ENCODE data around the gene SUMF1. TPM values are rescaled to one million over a fixed set of nuclear protein-coding genes. Genes with fewer than 3 reads are reported as not detected.
A peak's percentile ranks its signal among the peaks of the same experiment; 100 is the strongest.

SUMF1 gene
- total RNA-seq, 1 experiment from 2014 or later: 11.8 TPM

DNA sequence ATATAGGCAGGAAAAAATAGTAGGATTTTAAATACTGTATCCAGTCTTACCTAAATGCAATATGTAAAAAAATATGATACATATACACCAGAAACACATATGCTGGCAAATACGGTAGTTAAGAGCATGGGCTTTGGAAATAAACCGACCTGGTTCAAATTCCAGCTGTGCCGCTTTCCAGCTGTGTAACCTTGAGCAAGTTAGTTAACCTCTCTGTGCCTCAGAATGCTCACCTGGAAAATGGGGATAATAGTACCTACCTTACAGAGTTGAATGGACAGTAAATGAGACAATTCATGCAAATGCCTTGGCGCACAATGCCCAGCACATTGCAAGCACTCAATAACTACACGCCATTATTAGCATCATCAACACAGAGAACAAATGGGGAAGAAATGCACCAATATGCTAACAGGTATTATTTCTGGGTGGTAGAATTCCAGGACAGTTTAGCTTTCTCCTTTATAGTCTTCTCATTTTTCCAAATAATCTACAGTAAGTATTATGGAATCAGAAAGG lies 50.6 kb downstream of the SUMF1 start:
- CTCF ChIA-PET: interaction anchor here (0.6 to 1.7 kb wide), 7 partner anchors 12 to 1216 kb away, joined by 3 to 10 read pairs (median 3); no protein-coding TSS in a partner anchor
- Mint-ChIP-seq H3K36me3 (ENCODE audit: insufficient read depth, unreplicated experiment) (peaks cover 10% of the 10 kb centered on the region), H3K9me3 (ENCODE audit: unreplicated experiment) (no peaks in the 10 kb centered on the region), H3K27ac (ENCODE audit: low read depth, unreplicated experiment) (peak overlapping the region; percentile 44), H3K4me1 (ENCODE audit: insufficient read depth, unreplicated experiment) (peaks cover 14% of the 10 kb centered on the region), H3K27me3 (ENCODE audit: insufficient read depth, unreplicated experiment) (no peaks in the 10 kb centered on the region), H3K4me3 (ENCODE audit: unreplicated experiment) (no peak overlapping the region)
- no TSS peak for BruUV-seq (replicated peaks)
- POLR2A ChIA-PET: interaction anchor here (0.7 to 1.9 kb wide), 8 partner anchors 14 to 217 kb away, joined by 3 to 16 read pairs (median 4); partner anchors contain the start of genes ITPR1 and SUMF1
- DNase-seq (ENCODE audit: unreplicated experiment): no peak
- intact Hi-C loops (cut with micrococcal nuclease): loop anchor here (2.0 to 5.0 kb wide), 3 partner anchors 56 to 216 kb away; partner anchors contain the start of gene ITPR1
- TF ChIP-seq, protein P1, sequence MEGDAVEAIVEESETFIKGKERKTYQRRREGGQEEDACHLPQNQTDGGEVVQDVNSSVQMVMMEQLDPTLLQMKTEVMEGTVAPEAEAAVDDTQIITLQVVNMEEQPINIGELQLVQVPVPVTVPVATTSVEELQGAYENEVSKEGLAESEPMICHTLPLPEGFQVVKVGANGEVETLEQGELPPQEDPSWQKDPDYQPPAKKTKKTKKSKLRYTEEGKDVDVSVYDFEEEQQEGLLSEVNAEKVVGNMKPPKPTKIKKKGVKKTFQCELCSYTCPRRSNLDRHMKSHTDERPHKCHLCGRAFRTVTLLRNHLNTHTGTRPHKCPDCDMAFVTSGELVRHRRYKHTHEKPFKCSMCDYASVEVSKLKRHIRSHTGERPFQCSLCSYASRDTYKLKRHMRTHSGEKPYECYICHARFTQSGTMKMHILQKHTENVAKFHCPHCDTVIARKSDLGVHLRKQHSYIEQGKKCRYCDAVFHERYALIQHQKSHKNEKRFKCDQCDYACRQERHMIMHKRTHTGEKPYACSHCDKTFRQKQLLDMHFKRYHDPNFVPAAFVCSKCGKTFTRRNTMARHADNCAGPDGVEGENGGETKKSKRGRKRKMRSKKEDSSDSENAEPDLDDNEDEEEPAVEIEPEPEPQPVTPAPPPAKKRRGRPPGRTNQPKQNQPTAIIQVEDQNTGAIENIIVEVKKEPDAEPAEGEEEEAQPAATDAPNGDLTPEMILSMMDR (IDR thresholded peaks at IDR 0.05; ENCODE audit: unreplicated experiment): no peak

DNA sequence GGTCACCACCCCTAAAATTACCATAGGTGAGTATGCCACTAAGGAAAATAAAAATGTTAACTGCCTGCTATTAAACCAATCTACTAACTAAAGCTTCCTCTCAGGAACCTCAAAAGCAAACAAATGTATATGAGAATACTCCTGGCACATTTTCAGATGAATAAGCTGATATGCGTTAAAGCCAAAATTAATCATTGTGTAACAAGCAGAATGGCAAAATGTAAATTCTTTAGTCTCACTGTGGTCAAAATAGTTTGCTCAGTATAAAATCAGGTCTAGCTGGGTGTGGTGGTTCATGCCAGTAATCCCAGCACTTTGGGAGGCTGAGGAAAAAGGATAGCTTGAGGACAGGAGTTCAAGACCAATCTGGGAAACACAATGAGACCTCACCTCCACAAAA lies 53.6 kb downstream of the SUMF1 start:
- Mint-ChIP-seq H3K27me3 (ENCODE audit: insufficient read depth, unreplicated experiment) (no peaks in the 10 kb centered on the region), H3K27ac (ENCODE audit: low read depth, unreplicated experiment) (no peak overlapping the region), H3K4me1 (ENCODE audit: insufficient read depth, unreplicated experiment) (peaks cover 14% of the 10 kb centered on the region), H3K4me3 (ENCODE audit: unreplicated experiment) (no peak overlapping the region), H3K9me3 (ENCODE audit: unreplicated experiment) (no peaks in the 10 kb centered on the region), H3K36me3 (ENCODE audit: insufficient read depth, unreplicated experiment) (peaks cover 25% of the 10 kb centered on the region)
- POLR2A ChIA-PET: interaction anchor here (0.9 to 1.7 kb wide), 2 partner anchors 79 to 162 kb away, joined by 3 to 7 read pairs; no protein-coding TSS in a partner anchor
- intact Hi-C loops (cut with micrococcal nuclease): no loop called here
- TF ChIP-seq, protein P1 (IDR thresholded peaks at IDR 0.05; ENCODE audit: unreplicated experiment): no peak
- CTCF ChIA-PET: interaction anchor here (0.6 to 1.4 kb wide), 5 partner anchors 22 to 220 kb away, joined by 3 to 9 read pairs (median 4); no protein-coding TSS in a partner anchor
- no TSS peak for BruUV-seq (replicated peaks)
- DNase-seq (ENCODE audit: unreplicated experiment): peak; percentile 69

DNA sequence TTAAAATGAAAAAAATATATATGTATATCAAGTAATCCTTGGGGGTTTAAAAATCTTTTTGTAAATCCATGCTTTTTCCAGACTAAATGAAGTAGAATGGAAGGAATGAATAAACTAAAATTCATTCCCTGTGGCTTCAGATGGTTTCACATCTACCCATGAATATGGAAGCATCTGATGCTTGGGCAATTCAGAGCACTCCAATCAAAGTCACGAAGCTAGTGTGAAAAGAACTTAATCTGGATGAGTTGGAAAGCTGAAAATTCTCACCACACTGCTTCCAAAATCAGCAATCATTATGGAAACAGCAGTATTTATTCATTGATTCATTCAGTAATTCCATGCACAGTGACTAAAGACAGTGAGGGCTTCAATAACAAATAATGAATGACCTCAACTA lies 55.2 kb downstream of the SUMF1 start:
- CTCF ChIA-PET: no interaction called here

DNA sequence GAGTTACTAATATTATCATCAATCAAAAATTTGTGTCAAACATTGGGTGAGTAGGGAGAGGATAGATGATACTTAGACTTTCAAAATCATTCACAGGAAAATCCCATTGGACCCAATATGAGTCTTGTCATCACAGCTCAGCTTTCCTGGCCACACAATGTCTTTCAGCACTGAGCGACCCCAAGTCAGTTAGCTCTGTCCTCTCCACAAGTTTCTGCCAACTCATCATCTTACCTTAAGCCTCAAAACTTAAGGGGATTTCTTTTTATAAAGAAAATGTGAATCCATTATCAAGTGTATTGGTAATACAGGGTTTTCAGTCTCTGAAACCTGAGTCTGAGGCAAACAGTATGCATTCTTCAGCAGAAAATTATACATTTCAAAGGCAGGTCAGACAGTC lies 55.8 kb downstream of the SUMF1 start:
- intact Hi-C loops (cut with micrococcal nuclease): no loop called here
- H3K36me3 Mint-ChIP-seq (ENCODE audit: insufficient read depth, unreplicated experiment): peaks cover 25% of the 10 kb centered on the region
- ChIA-PET POLR2A (interaction anchor here (1.0 kb wide), 1 partner anchor 82 kb away, joined by 3 read pairs; the partner anchor contains the start of gene ITPR1), CTCF (no interaction called here)
- no peak for DNase-seq (ENCODE audit: unreplicated experiment)
- H3K4me1 Mint-ChIP-seq (ENCODE audit: insufficient read depth, unreplicated experiment): peaks cover 11% of the 10 kb centered on the region
- no peaks in the 10 kb centered on the region for H3K27me3 Mint-ChIP-seq (ENCODE audit: insufficient read depth, unreplicated experiment)
- no TSS peak for BruUV-seq (replicated peaks)
- no peak overlapping the region for H3K4me3 Mint-ChIP-seq (ENCODE audit: unreplicated experiment)
- H3K27ac Mint-ChIP-seq (ENCODE audit: low read depth, unreplicated experiment): no peak overlapping the region
- no peaks in the 10 kb centered on the region for H3K9me3 Mint-ChIP-seq (ENCODE audit: unreplicated experiment)
- TF ChIP-seq, protein P1 (IDR thresholded peaks at IDR 0.05; ENCODE audit: unreplicated experiment): no peak

More for the DNA sequence above, 55.2 kb downstream of the SUMF1 start:
- DNase-seq (ENCODE audit: unreplicated experiment): no peak
- Mint-ChIP-seq H3K27me3 (ENCODE audit: insufficient read depth, unreplicated experiment) (no peaks in the 10 kb centered on the region), H3K4me1 (ENCODE audit: insufficient read depth, unreplicated experiment) (peaks cover 15% of the 10 kb centered on the region), H3K4me3 (ENCODE audit: unreplicated experiment) (no peak overlapping the region), H3K9me3 (ENCODE audit: unreplicated experiment) (no peaks in the 10 kb centered on the region), H3K36me3 (ENCODE audit: insufficient read depth, unreplicated experiment) (peaks cover 25% of the 10 kb centered on the region), H3K27ac (ENCODE audit: low read depth, unreplicated experiment) (no peak overlapping the region)
- POLR2A ChIA-PET: no interaction called here
- TF ChIP-seq, protein P1 (IDR thresholded peaks at IDR 0.05; ENCODE audit: unreplicated experiment): no peak
- intact Hi-C loops (cut with micrococcal nuclease): no loop called here
- no TSS peak for BruUV-seq (replicated peaks)

Measured in MCF 10A (cell line).